RKO (cell line): ENCODE measurements around the gene ATP13A2.

ENCODE experiments used
- DNase-seq: peaks from one replicate; pipeline ENCODE4 v3.0.0-alpha.2; 2016; ENCODE audit warnings: low spot score

Gene ATP13A2

GRCh38 chr1:17001760-17002523 is 9.8 kb downstream of the ATP13A2 start:
- DNase-seq, result no peak

- no peak for DNase-seq
Observed at GRCh38 chr1:16999863-17000262, 11.9 kb downstream of the ATP13A2 start.

GRCh38 chr1:16998589-16998988 is 13.1 kb downstream of the ATP13A2 start:
- peak; percentile 46 for DNase-seq

- DNase-seq, result no peak
Observed at GRCh38 chr1:16996845-16997244, 14.9 kb downstream of the ATP13A2 start.

- DNase-seq, result no peak
Observed at GRCh38 chr1:16993521-16994038, 18.1 kb downstream of the ATP13A2 start.

GRCh38 chr1:16992675-16993074 is 19.1 kb downstream of the ATP13A2 start:
- no peak for DNase-seq

- no peak for DNase-seq
Observed at GRCh38 chr1:16992102-16992501, 19.6 kb downstream of the ATP13A2 start.

GRCh38 chr1:16991571-16991970 is 20.2 kb downstream of the ATP13A2 start:
- DNase-seq, result no peak

- no peak for DNase-seq
Observed at GRCh38 chr1:16989676-16990391, 21.9 kb downstream of the ATP13A2 start.

GRCh38 chr1:16988210-16988609 is 23.5 kb downstream of the ATP13A2 start:
- no peak for DNase-seq

GRCh38 chr1:16986962-16987361 is 24.8 kb downstream of the ATP13A2 start:
- DNase-seq, result no peak

GRCh38 chr1:16986560-16986959 is 25.2 kb downstream of the ATP13A2 start:
- no peak for DNase-seq

- no peak for DNase-seq
Observed at GRCh38 chr1:16986113-16986512, 25.6 kb downstream of the ATP13A2 start.

GRCh38 chr1:16984717-16985116 is 27.0 kb downstream of the ATP13A2 start:
- DNase-seq, result no peak

GRCh38 chr1:16983649-16984048 is 28.1 kb downstream of the ATP13A2 start:
- DNase-seq, result no peak

- no peak for DNase-seq
Observed at GRCh38 chr1:16982902-16983301, 28.8 kb downstream of the ATP13A2 start.

- peak; percentile 85 for DNase-seq
Observed at GRCh38 chr1:16981269-16981849, 30.4 kb downstream of the ATP13A2 start.

- DNase-seq, result no peak
Observed at GRCh38 chr1:16980473-16981268, 31.1 kb downstream of the ATP13A2 start, which contains the start of gene MFAP2. MFAP2 (minus strand) TSS chr1:16980620; CDS start chr1:16978273, 2,347 bp downstream.

GRCh38 chr1:16979475-16980327 is 32.0 kb downstream of the ATP13A2 start:
- no peak for DNase-seq

GRCh38 chr1:16978567-16979474 is 32.9 kb downstream of the ATP13A2 start:
- no peak for DNase-seq
